Naive thymus-derived CD4-positive, alpha-beta T cell (primary cell): ENCODE data around the gene PPP5C. TPM values are rescaled to one million over a fixed set of nuclear protein-coding genes. Genes with fewer than 3 reads are reported as not detected.
"Not testable (repeated sequence)": the region's sequence is repeated elsewhere in the genome, so short reads cannot be mapped to it uniquely, and the experiment has no call there.

Experiments
- ATAC-seq: fragments of 150-1000 bp; cut with Tn5 transposase; 2 replicates; pipeline ENCODE4 v1.10.0; 2021; ENCODE audit warnings: mild to moderate bottlenecking, moderate library complexity
- CTCF ChIA-PET: fragments of 350-600 bp; sonication (Branson Sonifier 250); formaldehyde crosslinking; loops from one replicate; lab custom pipeline; 2021; ENCODE audit warnings: antibody characterized with exemption; lab: Charles Lee
- POLR2A ChIA-PET: fragments of 350-600 bp; sonication (Branson Sonifier 250); formaldehyde crosslinking; loops from one replicate; lab custom pipeline; 2021; ENCODE audit warnings: antibody characterized with exemption, inconsistent platforms; lab: Charles Lee
- DNase-seq, 9 donors: peaks; one replicate each; pipeline versions ENCODE4 v3.0.0 to v3.0.0-alpha.2; 2020 to 2022; ENCODE audit warnings: mixed read lengths in 1 of 9
- H3K27ac ChIP-seq: one replicate; pipeline ENCODE4 v1.7.0; 2013; ENCODE audit warnings: mild to moderate bottlenecking, low read depth, low read length, moderate library complexity
- H3K27me3 ChIP-seq, 2 donors: one replicate each; pipeline ENCODE4 v1.7.0; 2013; ENCODE audit warnings: low read length in 2 of 2, mild to moderate bottlenecking in 2 of 2, moderate library complexity in 2 of 2; ENCODE audit not compliant: control insufficient read depth in 2 of 2, insufficient read depth in 2 of 2
- H3K36me3 ChIP-seq, 3 experiments: 1 replicate in 2 of 3; 2 replicates in 1 of 3; pipeline ENCODE4 v1.7.0; 2013; ENCODE audit warnings: low read length in 3 of 3, mild to moderate bottlenecking in 3 of 3, moderate library complexity in 1 of 3; ENCODE audit not compliant: insufficient read depth in 3 of 3, control insufficient read depth in 2 of 3
- H3K4me1 ChIP-seq, 2 donors: one replicate each; pipeline ENCODE4 v1.7.0; 2013; ENCODE audit warnings: low read length in 2 of 2, mild to moderate bottlenecking in 2 of 2, moderate library complexity in 1 of 2; ENCODE audit not compliant: control insufficient read depth in 2 of 2, insufficient read depth in 2 of 2
- H3K4me3 ChIP-seq: 2 replicates; pipeline ENCODE4 v1.7.0; 2013; ENCODE audit warnings: mild to moderate bottlenecking, low read length
- H3K9me3 ChIP-seq, 3 experiments: 1 replicate in 2 of 3; 2 replicates in 1 of 3; pipeline ENCODE4 v1.7.0; 2013; ENCODE audit warnings: low read length in 3 of 3; ENCODE audit not compliant: control insufficient read depth in 2 of 3
- H3K27ac Mint-ChIP-seq, 9 donors: one replicate each; pipeline ENCODE4 v1.8.0; 2020 to 2022; ENCODE audit warnings: mixed read lengths in 9 of 9, mild to moderate bottlenecking in 8 of 9, moderate library complexity in 5 of 9, inconsistent platforms in 2 of 9
- H3K27me3 Mint-ChIP-seq, 5 donors: one replicate each; pipeline ENCODE4 v1.8.0; 2021 to 2022; ENCODE audit warnings: mixed read lengths in 5 of 5, mild to moderate bottlenecking in 1 of 5
- H3K36me3 Mint-ChIP-seq, 5 donors: one replicate each; pipeline ENCODE4 v1.8.0; 2020 to 2022; ENCODE audit warnings: mixed read lengths in 5 of 5, mild to moderate bottlenecking in 3 of 5, inconsistent platforms in 1 of 5
- H3K4me1 Mint-ChIP-seq, 7 donors: one replicate each; pipeline ENCODE4 v1.8.0; 2020 to 2022; ENCODE audit warnings: mixed read lengths in 7 of 7, mild to moderate bottlenecking in 3 of 7, inconsistent platforms in 1 of 7
- H3K4me3 Mint-ChIP-seq, 10 donors: one replicate each; pipeline ENCODE4 v1.8.0; 2020 to 2022; ENCODE audit warnings: mild to moderate bottlenecking in 10 of 10, mixed read lengths in 10 of 10, moderate library complexity in 6 of 10, inconsistent platforms in 2 of 10
- H3K9me3 Mint-ChIP-seq, 11 donors: one replicate each; pipeline ENCODE4 v1.8.0; 2020 to 2022; ENCODE audit warnings: mixed read lengths in 11 of 11, mild to moderate bottlenecking in 4 of 11, inconsistent platforms in 1 of 11, moderate library complexity in 1 of 11
- intact Hi-C, 2 donors: fragments of 100-400 bp; cut with micrococcal nuclease; formaldehyde crosslinking; loops; one replicate each; pipeline ENCODE4 v1.15.1; 2023
- polyA plus RNA-seq, 2 donors: library from polyadenylated mRNA; unstranded; fragments of 300-500 nt; fragmentation: Illumina TruSeq; gene quantifications; one replicate each; pipeline ENCODE4 v1.2.3, GENCODE V29; 2021
- total RNA-seq, 6 experiments: library from RNA in 5 of 6; stranded (reverse) in 5 of 6; gene quantifications; 1 replicate in 5 of 6; 2 replicates in 1 of 6; pipeline ENCODE4 v1.2.3 and lab custom pipeline; 2021 to 2026

The PPP5C gene
- total and polyA plus RNA-seq, 7 experiments from 2014 or later: 17.4 to 107 (median 44.7) TPM

- intact Hi-C loops: no loop called here
- no peaks in the 10 kb centered on the region for H3K9me3 ChIP-seq
- ChIA-PET POLR2A (no interaction called here), CTCF (no interaction called here)
- no peak for ATAC-seq
- Mint-ChIP-seq H3K27me3 (no peaks in the 10 kb centered on the region), H3K36me3 (peaks cover 5 to 28% (median 8%) of the 10 kb centered on the region in 5 donors), H3K27ac (peak overlapping the region in 1 of 9 donors; percentile 21), H3K4me3 (no peak overlapping the region), H3K4me1 (peaks cover 15 to 35% (median 30%) of the 10 kb centered on the region in 7 donors), H3K9me3 (no peaks in the 10 kb centered on the region)
- no peaks in the 10 kb centered on the region for H3K27me3 ChIP-seq
- H3K36me3 ChIP-seq: peaks cover 0 to 36% (median 4%) of the 10 kb centered on the region in 3 experiments
- no peak overlapping the region for H3K27ac ChIP-seq
- no peak for DNase-seq
- no peak overlapping the region for H3K4me3 ChIP-seq
- peaks cover 4 to 5% of the 10 kb centered on the region in 2 donors for H3K4me1 ChIP-seq
Measured at GRCh38 chr19:46372901-46373490, 26.1 kb downstream of the PPP5C start.

GRCh38 chr19:46373491-46374359, 26.8 kb downstream of the PPP5C start:
- intact Hi-C loops: no loop called here
- no peaks in the 10 kb centered on the region for H3K9me3 Mint-ChIP-seq
- no peak overlapping the region for H3K4me3 Mint-ChIP-seq
- H3K27me3 Mint-ChIP-seq: no peaks in the 10 kb centered on the region
- Histone ChIP-seq H3K4me3 (no peak overlapping the region), H3K9me3 (no peaks in the 10 kb centered on the region), H3K27ac (no peak overlapping the region), H3K36me3 (peaks cover 0 to 35% (median 4%) of the 10 kb centered on the region in 3 experiments), H3K27me3 (no peaks in the 10 kb centered on the region), H3K4me1 (peaks cover 4 to 5% of the 10 kb centered on the region in 2 donors)
- DNase-seq (no peak), ATAC-seq (peak; percentile 10)
- H3K36me3 Mint-ChIP-seq: peaks cover 4 to 35% (median 11%) of the 10 kb centered on the region in 5 donors
- ChIA-PET POLR2A (no interaction called here), CTCF (no interaction called here)
- peaks cover 13 to 33% (median 28%) of the 10 kb centered on the region in 7 donors for H3K4me1 Mint-ChIP-seq
- no peak overlapping the region for H3K27ac Mint-ChIP-seq

GRCh38 chr19:46374536-46375475, 27.9 kb downstream of the PPP5C start:
- peaks cover 4 to 5% of the 10 kb centered on the region in 2 donors for H3K4me1 ChIP-seq
- POLR2A ChIA-PET: no interaction called here
- Mint-ChIP-seq H3K9me3 (no peaks in the 10 kb centered on the region), H3K4me1 (peaks cover 11 to 27% (median 23%) of the 10 kb centered on the region in 7 donors), H3K36me3 (peaks cover 0 to 40% (median 15%) of the 10 kb centered on the region in 5 donors), H3K4me3 (no peak overlapping the region), H3K27me3 (no peaks in the 10 kb centered on the region), H3K27ac (peak overlapping the region in 1 of 9 donors; percentile 62)
- no peaks in the 10 kb centered on the region for H3K27me3 ChIP-seq
- H3K36me3 ChIP-seq: peaks cover 0 to 42% (median 4%) of the 10 kb centered on the region in 3 experiments
- no peak overlapping the region for H3K27ac ChIP-seq
- ATAC-seq (no peak), DNase-seq (no peak)
- CTCF ChIA-PET: no interaction called here
- H3K9me3 ChIP-seq: no peaks in the 10 kb centered on the region
- intact Hi-C loops: no loop called here
- H3K4me3 ChIP-seq: no peak overlapping the region

- ATAC-seq, H3K4me3 Mint-ChIP-seq, H3K27me3 ChIP-seq, H3K9me3 Mint-ChIP-seq, H3K4me1 ChIP-seq, intact Hi-C loops, H3K4me3 ChIP-seq, H3K9me3 ChIP-seq, H3K27me3 Mint-ChIP-seq, POLR2A ChIA-PET, H3K27ac ChIP-seq, DNase-seq, CTCF ChIA-PET: not testable (repeated sequence)
- H3K27ac Mint-ChIP-seq: peak overlapping the region in 1 of 9 donors; percentile 56
- H3K4me1 Mint-ChIP-seq: peaks cover 11 to 29% (median 23%) of the 10 kb centered on the region in 7 donors
- H3K36me3 Mint-ChIP-seq: peaks cover 0 to 46% (median 19%) of the 10 kb centered on the region in 5 donors
- H3K36me3 ChIP-seq: peaks cover 0 to 48% (median 4%) of the 10 kb centered on the region in 3 experiments
Measured at GRCh38 chr19:46375476-46376067, 28.7 kb downstream of the PPP5C start.

GRCh38 chr19:46376241-46377153, 29.6 kb downstream of the PPP5C start:
- Mint-ChIP-seq H3K4me1 (peaks cover 6 to 28% (median 18%) of the 10 kb centered on the region in 7 donors), H3K36me3 (peaks cover 7 to 49% (median 23%) of the 10 kb centered on the region in 5 donors), H3K4me3 (no peak overlapping the region), H3K27me3 (no peaks in the 10 kb centered on the region), H3K9me3 (no peaks in the 10 kb centered on the region), H3K27ac (peak overlapping the region in 2 of 9 donors; percentile 33 to 51)
- Histone ChIP-seq H3K27me3 (no peaks in the 10 kb centered on the region), H3K9me3 (no peaks in the 10 kb centered on the region), H3K36me3 (peaks cover 0 to 58% (median 4%) of the 10 kb centered on the region in 3 experiments), H3K27ac (no peak overlapping the region), H3K4me1 (peaks cover under 1 to 2% of the 10 kb centered on the region in 2 donors), H3K4me3 (no peak overlapping the region)
- intact Hi-C loops: no loop called here
- CTCF ChIA-PET: no interaction called here
- DNase-seq: no peak
- POLR2A ChIA-PET: no interaction called here
- no peak for ATAC-seq
